GM10847 (cell line): ENCODE data around the gene ZNF580.

ENCODE experiments used
- POLR2A ChIP-seq: IDR thresholded peaks from 2 replicates; pipeline ENCODE4 v1.6.1; 2011; ENCODE audit not compliant: insufficient read length; ENCODE audit errors: extremely low read depth

ZNF580 gene

GRCh38 chr19:55690769-55691545 is 50.2 kb downstream of the ZNF580 start:
- TF ChIP-seq POLR2A = no peak

GRCh38 chr19:55691561-55692481 is 51.0 kb downstream of the ZNF580 start:
- TF ChIP-seq POLR2A = no peak

GRCh38 chr19:55692681-55693081 is 51.9 kb downstream of the ZNF580 start:
- TF ChIP-seq POLR2A = no peak
